HepG2 (cell line): ENCODE data around the gene ALPL. TPM values are rescaled to one million over a fixed set of nuclear protein-coding genes. Genes with fewer than 3 reads are reported as not detected.

Source experiments
- ATAC-seq: fragments of 200-7000 bp; cut with Tn5 transposase; 3 replicates; pipeline ENCODE4 v1.9.1; 2020; ENCODE audit warnings: mild to moderate bottlenecking, moderate library complexity
- BruUV-seq: library from RNA; stranded (reverse); fragments of 400-500 nt; replicated peaks from 2 replicates; lab custom pipeline; 2021; lab: Mats Ljungman, UMichigan
- CTCF ChIA-PET: fragments of 300-600 bp; formaldehyde crosslinking; extraction: SDS; loops from one replicate; lab custom pipeline; 2021; ENCODE audit warnings: low total read pairs, inconsistent platforms, low intra/inter-chr PET ratio; lab: Yijun Ruan, JAX
- POLR2A ChIA-PET: fragments of 350-600 bp; sonication (Branson Sonifier 250); formaldehyde crosslinking; loops from one replicate; lab custom pipeline; 2020; ENCODE audit warnings: antibody characterized with exemption, inconsistent platforms; lab: Yijun Ruan, JAX
- DNase-seq: peaks from one replicate; pipeline ENCODE4 v3.0.0-alpha.2; 2015; ENCODE audit warnings: low spot score
- FAIRE-seq: peaks from 3 replicates; lab custom pipeline; 2011; peaks lifted over from hg19 to GRCh38; lab: Jason Lieb, UNC
- H2AFZ ChIP-seq: one replicate; pipeline ENCODE4 v1.6.1; 2011; ENCODE audit warnings: low read length, inconsistent platforms
- H3K27ac ChIP-seq: fragments of 300-600 bp; 3 replicates; pipeline ENCODE4 v1.8.0; 2011; ENCODE audit warnings: mixed run types, mild to moderate bottlenecking, mixed read lengths, low read length, inconsistent platforms; ENCODE audit not compliant: insufficient read depth; ENCODE audit errors: extremely low read length
- H3K27me3 ChIP-seq, 2 experiments: fragments of 200-600 bp in 1 of 2; 2 replicates in 1 of 2; 3 replicates in 1 of 2; pipeline versions ENCODE4 v1.6.0 to v1.8.0; 2011; ENCODE audit warnings: low read length in 2 of 2, mild to moderate bottlenecking in 2 of 2, moderate library complexity in 2 of 2, inconsistent platforms in 1 of 2; ENCODE audit not compliant: insufficient read depth in 2 of 2, control insufficient read depth in 1 of 2
- H3K36me3 ChIP-seq, 2 experiments: fragments of 200-600 bp in 1 of 2; replicated peaks in 1 of 2; 2 replicates in 1 of 2; 3 replicates in 1 of 2; pipeline versions ENCODE4 v1.5.1 to v1.8.0; 2011; ENCODE audit warnings: low read length in 2 of 2, inconsistent platforms in 1 of 2; ENCODE audit not compliant: insufficient read depth in 2 of 2, control insufficient read depth in 1 of 2
- H3K4me1 ChIP-seq: 2 replicates; pipeline ENCODE4 v1.5.1; 2012; ENCODE audit warnings: low read length, inconsistent platforms; ENCODE audit not compliant: insufficient read depth
- H3K4me2 ChIP-seq: 2 replicates; pipeline ENCODE4 v1.6.0; 2011; ENCODE audit warnings: low read depth, low read length, inconsistent platforms
- H3K4me3 ChIP-seq, 3 experiments: fragments of 200-600 bp in 1 of 3; sonication (generic), shearing (Covaris generic) in 1 of 3; replicated peaks in 1 of 3; 2 replicates each; pipeline ENCODE4 v1.5.1; 2011 to 2016; ENCODE audit warnings: low read length in 3 of 3, inconsistent platforms in 2 of 3, low read depth in 2 of 3, mild to moderate bottlenecking in 2 of 3, control low read depth in 1 of 3, mixed read lengths in 1 of 3; ENCODE audit not compliant: insufficient read depth in 1 of 3
- H3K79me2 ChIP-seq: one replicate; pipeline ENCODE4 v1.6.1; 2011; ENCODE audit warnings: low read length, inconsistent platforms; ENCODE audit not compliant: insufficient read depth
- H3K9ac ChIP-seq: 2 replicates; pipeline ENCODE4 v1.6.0; 2011; ENCODE audit warnings: mild to moderate bottlenecking, low read depth, low read length, inconsistent platforms; ENCODE audit not compliant: insufficient read depth
- H3K9me3 ChIP-seq: 2 replicates; pipeline ENCODE4 v1.5.1; 2012; ENCODE audit warnings: mild to moderate bottlenecking, low read length
- H4K20me1 ChIP-seq: 2 replicates; pipeline ENCODE4 v1.6.0; 2011; ENCODE audit warnings: inconsistent platforms, mild to moderate bottlenecking, low read length, moderate library complexity; ENCODE audit not compliant: insufficient read depth
- CEBPB ChIP-seq: IDR thresholded peaks from 2 replicates; pipeline ENCODE4 v1.6.1; 2011; ENCODE audit warnings: low read depth, low read length, improper control_type of control experiment, borderline replicate concordance
- DDIT3 ChIP-seq: sonication (generic); formaldehyde crosslinking; IDR thresholded peaks from 2 replicates; pipeline ENCODE4 v1.4.0; 2020; ENCODE audit warnings: mild to moderate bottlenecking, missing genetic modification reagents
- ZNF768 ChIP-seq: sonication (generic); formaldehyde crosslinking; IDR thresholded peaks from 2 replicates; pipeline ENCODE4 v1.4.0; 2020; ENCODE audit warnings: missing genetic modification reagents
- WGBS: methylation state at CpG from one replicate; pipeline ENCODE4 v1.1.6; 2017; ENCODE audit warnings: low lambda C conversion rate; 5-methylcytosine and 5-hydroxymethylcytosine counted together
- in situ Hi-C: cut with HindIII; loops from 2 replicates; pipeline ENCODE4 v1.10.0; 2017; ENCODE audit warnings: low pct_unique_long_range_greater_than_20kb; ENCODE audit not compliant: extremely low pct_ligation_motif_present
- intact Hi-C: fragments of 100-400 bp; cut with micrococcal nuclease; formaldehyde crosslinking; loops from one replicate; pipeline ENCODE4 v1.10.0; 2022; ENCODE audit not compliant: unreplicated experiment
- polyA plus RNA-seq, 8 experiments: library from polyadenylated mRNA; depleted of rRNA in 3 of 8; stranded (reverse) in 7 of 8; unstranded in 1 of 8; fragments of >200 nt; fragmentation: Illumina TruSeq in 4 of 8; extraction: Trizol in 4 of 8; gene quantifications; 2 replicates each; pipeline versions ENCODE4 v1.2.1 to v1.2.3, GENCODE V29; 2011 to 2016; ENCODE audit warnings: low read depth in 4 of 8, missing spikeins in 1 of 8, mixed read lengths in 1 of 8; ENCODE audit not compliant: insufficient read depth in 1 of 8
- total RNA-seq, 5 experiments: library from RNA; depleted of rRNA; stranded (reverse); fragments of >200 nt; fragmentation: Illumina TruSeq; extraction: Trizol; gene quantifications; 2 replicates each; pipeline ENCODE4 v1.2.3, GENCODE V29; 2016; ENCODE audit warnings: low read depth in 1 of 5
- TF ChIP-seq, protein P1 (sequence below): sonication (generic); formaldehyde crosslinking; IDR thresholded peaks from 2 replicates; pipeline ENCODE4 v1.4.0; 2020; ENCODE audit warnings: missing genetic modification reagents

ALPL gene
- total and polyA plus RNA-seq, 2 of the 13 experiments (the other 11 are each of a cell fraction or from before 2014, with no cell fraction given) = 0.12 TPM; not detected in 1

- intact Hi-C loops = no loop called here
- DNase-seq = peak; percentile 27
- no peaks in the 10 kb centered on the region for H3K79me2 ChIP-seq
- no peaks in the 10 kb centered on the region for H3K36me3 ChIP-seq
- H4K20me1 ChIP-seq = no peaks in the 10 kb centered on the region; the same call in 1 of the 2 replicates
- H3K27me3 ChIP-seq = peaks cover 0 to 9% of the 10 kb centered on the region in 2 experiments; a peak in 2 of 5 replicates
- TF ChIP-seq, protein P1, sequence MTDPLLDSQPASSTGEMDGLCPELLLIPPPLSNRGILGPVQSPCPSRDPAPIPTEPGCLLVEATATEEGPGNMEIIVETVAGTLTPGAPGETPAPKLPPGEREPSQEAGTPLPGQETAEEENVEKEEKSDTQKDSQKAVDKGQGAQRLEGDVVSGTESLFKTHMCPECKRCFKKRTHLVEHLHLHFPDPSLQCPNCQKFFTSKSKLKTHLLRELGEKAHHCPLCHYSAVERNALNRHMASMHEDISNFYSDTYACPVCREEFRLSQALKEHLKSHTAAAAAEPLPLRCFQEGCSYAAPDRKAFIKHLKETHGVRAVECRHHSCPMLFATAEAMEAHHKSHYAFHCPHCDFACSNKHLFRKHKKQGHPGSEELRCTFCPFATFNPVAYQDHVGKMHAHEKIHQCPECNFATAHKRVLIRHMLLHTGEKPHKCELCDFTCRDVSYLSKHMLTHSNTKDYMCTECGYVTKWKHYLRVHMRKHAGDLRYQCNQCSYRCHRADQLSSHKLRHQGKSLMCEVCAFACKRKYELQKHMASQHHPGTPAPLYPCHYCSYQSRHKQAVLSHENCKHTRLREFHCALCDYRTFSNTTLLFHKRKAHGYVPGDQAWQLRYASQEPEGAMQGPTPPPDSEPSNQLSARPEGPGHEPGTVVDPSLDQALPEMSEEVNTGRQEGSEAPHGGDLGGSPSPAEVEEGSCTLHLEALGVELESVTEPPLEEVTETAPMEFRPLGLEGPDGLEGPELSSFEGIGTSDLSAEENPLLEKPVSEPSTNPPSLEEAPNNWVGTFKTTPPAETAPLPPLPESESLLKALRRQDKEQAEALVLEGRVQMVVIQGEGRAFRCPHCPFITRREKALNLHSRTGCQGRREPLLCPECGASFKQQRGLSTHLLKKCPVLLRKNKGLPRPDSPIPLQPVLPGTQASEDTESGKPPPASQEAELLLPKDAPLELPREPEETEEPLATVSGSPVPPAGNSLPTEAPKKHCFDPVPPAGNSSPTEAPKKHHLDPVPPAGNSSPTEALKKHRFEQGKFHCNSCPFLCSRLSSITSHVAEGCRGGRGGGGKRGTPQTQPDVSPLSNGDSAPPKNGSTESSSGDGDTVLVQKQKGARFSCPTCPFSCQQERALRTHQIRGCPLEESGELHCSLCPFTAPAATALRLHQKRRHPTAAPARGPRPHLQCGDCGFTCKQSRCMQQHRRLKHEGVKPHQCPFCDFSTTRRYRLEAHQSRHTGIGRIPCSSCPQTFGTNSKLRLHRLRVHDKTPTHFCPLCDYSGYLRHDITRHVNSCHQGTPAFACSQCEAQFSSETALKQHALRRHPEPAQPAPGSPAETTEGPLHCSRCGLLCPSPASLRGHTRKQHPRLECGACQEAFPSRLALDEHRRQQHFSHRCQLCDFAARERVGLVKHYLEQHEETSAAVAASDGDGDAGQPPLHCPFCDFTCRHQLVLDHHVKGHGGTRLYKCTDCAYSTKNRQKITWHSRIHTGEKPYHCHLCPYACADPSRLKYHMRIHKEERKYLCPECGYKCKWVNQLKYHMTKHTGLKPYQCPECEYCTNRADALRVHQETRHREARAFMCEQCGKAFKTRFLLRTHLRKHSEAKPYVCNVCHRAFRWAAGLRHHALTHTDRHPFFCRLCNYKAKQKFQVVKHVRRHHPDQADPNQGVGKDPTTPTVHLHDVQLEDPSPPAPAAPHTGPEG (CRISPR knock-in tag) = no peak
- no peak for TF ChIP-seq DDIT3 (CRISPR knock-in tag)
- no peak for TF ChIP-seq CEBPB
- peak; percentile 86; the same call in 1 of the 2 replicates for TF ChIP-seq ZNF768 (CRISPR knock-in tag)
- TF ChIP-seq, all 625 proteins: peak for 1
- H2AFZ ChIP-seq = no peak overlapping the region
- ATAC-seq (no peak), FAIRE-seq (no peak)
- H3K9me3 ChIP-seq = no peaks in the 10 kb centered on the region
- in situ Hi-C loops = no loop called here
- H3K4me3 ChIP-seq = no peak overlapping the region
- H3K4me2 ChIP-seq = no peak overlapping the region
- peaks cover 35% of the 10 kb centered on the region for H3K4me1 ChIP-seq
- ChIA-PET POLR2A (no interaction called here), CTCF (no interaction called here)
- H3K27ac ChIP-seq = no peak overlapping the region
- no TSS peak for BruUV-seq
- no peak overlapping the region for H3K9ac ChIP-seq
- WGBS = 10% methylated on average over 3 of the region's 4 CpGs
These were observed 23.8 kb downstream of the ALPL start for GRCh38 chr1:21532992-21533534.
